Measurements from ENCODE around the gene CFB.
A peak's percentile ranks its signal among the peaks of the same experiment; 100 is the strongest.
"Not testable (repeated sequence)": the region's sequence is repeated elsewhere in the genome, so short reads cannot be mapped to it uniquely, and the experiment has no call there.

Gene CFB

DNA sequence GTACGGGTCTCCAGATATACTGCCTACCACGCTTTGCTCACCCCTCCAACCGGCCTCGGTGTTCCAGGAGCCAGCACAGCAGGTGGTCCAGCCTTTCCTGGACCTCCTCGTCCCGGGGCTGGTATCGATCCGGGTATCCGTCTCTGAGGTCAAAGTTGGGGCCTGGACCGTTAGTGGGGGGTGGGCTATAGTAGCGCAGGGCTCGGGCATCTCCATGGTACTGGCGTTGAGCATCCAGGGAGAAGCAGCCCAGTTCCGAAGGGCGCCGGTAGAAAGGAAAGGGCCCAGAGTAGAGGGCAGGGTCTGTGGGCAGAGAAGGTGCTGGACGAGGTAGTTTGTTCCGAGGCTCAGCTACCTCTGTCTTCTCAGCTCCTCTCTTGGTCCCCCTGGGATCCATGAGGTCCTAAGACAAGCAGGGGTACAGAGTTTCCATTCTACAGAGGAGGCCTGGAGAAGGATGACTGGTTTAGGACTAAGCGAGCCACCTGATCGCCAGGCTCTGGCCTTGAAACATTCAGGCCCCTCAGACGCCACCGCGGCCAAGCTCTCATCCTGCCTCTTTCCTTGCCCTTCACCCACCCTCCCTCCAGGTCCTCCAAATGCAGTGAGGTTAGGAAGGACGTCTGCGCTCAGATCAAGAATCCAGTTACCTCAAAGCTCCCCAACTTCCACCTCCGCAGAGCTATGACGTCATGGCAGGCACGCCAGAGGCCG, 25.5 kb downstream of the CFB start:
- no peak for DNase-seq (ENCODE audit: low spot score)

DNA sequence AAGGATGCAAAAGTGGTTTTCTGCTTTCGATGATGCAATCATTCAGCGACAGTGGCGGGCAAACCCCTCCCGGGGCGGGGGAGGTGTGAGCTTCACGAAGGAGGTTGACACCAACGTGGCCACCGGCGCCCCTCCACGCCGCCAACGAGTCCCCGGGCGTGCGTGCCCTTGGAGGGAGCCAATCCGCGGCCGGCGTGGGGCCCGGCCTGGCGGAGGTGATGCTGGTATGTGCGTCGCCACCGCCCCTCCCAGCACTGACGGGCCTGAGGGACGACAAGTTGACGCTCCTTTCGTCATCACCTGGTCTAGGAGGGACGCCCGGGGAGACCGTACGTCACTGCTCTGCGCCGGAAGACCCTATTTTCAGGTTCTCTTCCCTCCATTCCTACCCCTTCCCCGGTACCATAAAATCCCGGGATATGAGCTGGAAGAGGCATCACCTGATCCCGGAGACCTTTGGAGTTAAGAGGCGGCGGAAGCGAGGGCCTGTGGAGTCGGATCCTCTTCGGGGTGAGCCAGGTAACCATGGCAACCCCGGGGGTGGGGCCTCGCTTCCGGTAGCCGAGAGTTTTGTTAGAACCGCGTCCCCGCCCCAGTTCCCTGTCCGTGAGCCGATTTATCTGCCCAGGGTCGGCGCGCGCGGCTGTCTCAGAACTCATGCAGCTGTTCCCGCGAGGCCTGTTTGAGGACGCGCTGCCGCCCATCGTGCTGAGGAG, 26.3 kb downstream of the CFB start, which contains the start of gene DXO:
TSS of gene DXO (minus strand) at position 146 of the 716 bp plus-strand sequence. CDS start 463 bp downstream, outside the sequence.
- DNase-seq (ENCODE audit: low spot score) = peak; percentile 97

DNA sequence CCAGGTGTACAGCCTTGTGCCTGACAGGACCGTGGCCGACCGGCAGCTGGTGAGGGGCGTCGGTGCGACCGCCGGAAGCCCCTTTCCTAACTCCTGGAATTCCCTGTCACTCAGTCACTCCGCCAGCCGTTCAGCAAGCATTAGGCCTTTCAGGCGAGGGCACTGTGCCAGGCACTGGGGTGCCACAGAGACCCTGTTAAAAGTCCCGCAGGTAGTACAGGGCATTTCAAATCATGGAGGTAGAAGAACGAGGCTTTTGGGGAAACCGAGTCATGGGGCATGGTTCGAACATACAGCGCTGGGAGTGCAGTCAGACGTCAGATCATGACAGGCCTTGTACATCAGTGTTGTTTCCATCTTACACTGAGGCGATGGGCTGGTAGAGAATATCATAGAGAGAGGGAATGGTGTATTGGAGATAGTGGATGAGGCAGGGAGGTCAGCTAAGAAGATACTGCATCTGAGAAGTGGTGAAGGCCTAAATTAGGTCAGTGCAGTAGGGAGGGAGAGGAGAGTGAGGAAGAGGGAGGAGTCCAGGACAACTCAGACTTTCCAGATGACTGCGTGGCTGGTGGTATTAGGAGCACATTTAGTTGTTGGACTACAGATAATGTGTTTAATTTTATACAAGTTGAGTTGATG, 26.9 kb downstream of the CFB start:
- no peak for DNase-seq (ENCODE audit: low spot score)

DNA sequence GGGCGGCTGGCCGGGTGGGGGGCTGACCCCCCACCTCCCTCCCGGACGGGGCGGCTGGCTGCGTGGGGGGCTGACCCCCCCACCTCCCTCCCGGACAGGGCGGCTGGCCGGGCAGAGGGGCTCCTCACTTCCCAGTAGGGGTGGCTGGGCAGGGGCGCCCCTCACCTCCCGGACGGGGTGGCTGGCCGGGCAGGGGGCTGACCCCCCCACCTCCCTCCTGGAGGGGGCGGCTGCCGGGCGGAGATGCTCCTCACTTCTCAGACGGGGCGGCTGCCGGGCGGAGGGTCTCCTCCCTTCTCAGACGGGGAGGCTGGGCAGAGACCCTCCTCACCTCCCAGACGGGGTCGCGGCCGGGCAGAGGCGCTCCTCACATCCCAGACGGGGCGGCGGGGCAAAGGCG, 30.2 kb downstream of the CFB start:
- DNase-seq (ENCODE audit: low spot score) = not testable (repeated sequence)

DNA sequence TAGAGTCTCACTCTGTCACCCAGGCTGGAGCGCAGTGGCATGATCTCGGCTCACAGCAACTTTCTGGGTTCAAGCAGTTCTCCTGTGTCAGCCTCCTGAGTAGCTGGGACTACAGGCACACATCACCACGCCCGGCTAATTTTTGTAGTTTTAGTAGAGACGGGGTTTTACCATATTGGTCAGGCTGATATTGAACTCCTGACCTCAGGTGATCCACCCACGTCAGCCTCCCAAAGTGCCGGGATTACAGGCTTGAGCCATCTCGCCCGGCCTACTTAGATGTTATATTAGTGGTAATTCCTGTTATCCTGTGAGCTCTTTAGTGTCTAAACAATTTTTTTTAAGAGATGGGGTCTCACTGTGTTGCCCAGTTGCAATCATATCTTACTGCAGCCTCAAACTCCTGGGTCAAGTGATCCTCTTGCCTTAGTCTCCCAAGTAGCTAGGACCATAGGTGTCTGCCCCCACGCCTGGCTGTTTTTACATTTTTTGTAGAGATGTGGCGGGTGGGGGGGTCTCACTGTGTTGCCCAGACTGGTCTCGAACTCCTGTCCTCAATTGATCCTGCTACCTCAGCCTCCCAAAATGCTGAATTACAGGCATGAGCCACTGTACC, 32.0 kb downstream of the CFB start:
- DNase-seq (ENCODE audit: low spot score) = no peak

DNA sequence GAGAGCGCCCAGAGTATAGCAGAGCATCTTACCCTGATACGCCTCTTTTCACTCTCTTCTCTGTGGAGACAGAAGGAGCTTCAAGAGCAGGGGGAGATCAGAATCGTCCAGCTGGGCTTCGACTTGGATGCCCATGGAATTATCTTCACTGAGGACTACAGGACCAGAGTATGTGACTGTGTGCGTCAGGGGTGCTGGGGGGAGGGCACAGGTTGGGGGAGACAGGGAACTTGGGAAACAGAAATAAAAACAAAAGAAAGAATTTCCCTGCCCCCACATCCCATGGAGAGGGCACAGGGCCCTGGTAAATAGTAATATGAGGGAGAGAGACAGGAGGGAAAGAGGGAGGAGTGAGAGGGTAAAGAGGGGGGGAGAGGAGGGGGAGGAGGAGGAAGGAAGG, 32.9 kb downstream of the CFB start:
- DNase-seq (ENCODE audit: low spot score) = no peak

DNA sequence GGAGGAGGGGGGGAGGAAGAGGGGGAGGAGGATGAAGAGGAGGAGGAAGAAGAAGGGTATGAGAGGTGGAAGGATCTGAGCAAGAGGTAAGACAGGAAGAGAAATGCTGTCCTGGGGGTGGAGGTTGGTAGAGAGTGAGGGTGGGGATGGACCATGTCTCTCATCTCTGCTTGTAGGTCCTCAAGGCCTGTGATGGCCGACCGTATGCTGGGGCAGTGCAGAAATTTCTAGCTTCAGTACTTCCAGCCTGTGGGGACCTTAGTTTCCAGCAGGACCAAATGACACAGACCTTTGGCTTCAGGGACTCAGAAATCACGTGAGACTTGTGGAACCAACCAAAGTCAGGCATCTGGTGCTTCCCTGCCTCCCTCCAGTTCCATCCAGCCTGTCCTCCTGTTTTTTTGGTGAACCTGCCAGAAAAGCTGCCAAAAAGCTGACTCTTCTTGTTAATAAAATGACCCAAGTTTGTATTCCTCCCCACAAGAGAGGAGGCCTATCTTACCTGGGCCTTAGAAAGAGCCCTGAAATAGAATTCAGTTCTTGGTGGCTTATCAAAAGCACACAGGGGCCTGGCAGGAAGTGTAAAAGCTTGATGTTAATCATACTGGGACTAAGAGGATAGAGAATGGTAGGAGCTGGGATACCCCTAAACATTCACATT, 33.5 kb downstream of the CFB start:
- no peak for DNase-seq (ENCODE audit: low spot score)

DNA sequence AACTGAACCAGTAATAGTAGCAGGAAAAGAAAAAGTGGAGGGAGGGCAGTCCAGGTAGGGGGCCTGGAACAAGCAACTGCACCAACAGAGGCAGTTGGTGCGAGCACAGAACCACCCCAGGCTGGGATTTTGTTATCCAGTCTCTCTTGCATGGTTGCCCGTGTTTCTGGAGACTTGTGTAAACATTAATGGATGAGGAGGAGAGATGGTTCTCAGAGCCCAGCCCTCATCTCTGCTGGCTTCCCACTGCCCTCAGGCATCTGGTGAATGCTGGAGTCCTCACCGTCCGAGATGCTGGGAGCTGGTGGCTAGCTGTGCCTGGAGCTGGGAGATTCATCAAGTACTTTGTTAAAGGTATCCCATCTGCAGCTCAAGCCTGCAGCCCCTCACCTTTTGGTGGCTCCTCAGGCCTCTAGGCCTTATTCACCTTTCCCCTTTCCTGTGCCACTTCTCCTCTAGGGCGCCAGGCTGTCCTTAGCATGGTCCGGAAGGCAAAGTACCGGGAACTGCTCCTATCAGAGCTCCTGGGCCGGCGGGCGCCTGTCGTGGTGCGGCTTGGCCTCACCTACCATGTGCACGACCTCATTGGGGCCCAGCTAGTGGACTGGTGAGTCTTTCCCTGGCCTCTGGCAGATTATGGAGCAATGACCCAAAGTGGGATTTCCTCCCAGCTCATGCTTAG, 34.4 kb downstream of the CFB start:
- peak; percentile 48 for DNase-seq (ENCODE audit: low spot score)

DNA sequence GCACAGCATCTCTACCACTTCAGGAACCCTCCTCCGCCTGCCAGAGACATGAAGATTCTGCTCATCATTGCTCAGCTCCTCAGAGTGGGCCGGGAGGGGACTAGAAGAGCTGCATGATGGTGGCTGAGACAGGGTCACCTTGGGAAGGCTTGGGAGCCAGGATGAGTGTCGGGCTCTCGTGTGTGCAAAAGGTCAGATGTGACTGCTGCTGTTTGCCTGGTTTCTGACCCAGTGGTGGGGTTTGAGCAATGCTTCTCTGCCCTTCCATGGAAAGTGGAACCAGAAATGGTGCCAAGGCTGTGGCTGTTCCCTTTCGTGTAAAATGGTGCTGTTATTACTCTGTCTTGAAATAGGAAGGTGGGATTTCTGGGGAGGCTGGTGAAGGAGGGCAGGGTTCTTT, 35.1 kb downstream of the CFB start:
- not testable (repeated sequence) for DNase-seq (ENCODE audit: low spot score)

DNA sequence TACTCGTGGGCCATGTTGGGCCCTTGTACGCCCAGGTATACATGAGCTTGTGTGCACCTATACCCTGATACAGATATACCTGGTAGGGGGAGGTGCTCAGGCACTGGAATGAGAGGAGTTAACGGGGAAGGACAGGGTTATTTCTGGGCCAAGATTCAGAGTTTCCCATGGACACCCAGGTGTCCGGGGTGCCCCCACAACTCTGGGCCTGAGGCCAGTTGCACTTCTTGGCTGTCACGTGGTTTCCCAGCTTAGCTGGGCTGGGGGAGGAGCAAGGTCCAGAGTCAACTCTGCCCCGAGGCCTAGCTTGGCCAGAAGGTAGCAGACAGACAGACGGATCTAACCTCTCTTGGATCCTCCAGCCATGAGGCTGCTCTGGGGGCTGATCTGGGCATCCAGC, 35.8 kb downstream of the CFB start, which contains the start of gene C4A:
TSS of gene C4A (plus strand) at position 314 of the 400 bp plus-strand sequence. CDS start at position 365, 51 bp downstream.
- DNase-seq (ENCODE audit: low spot score) = not testable (repeated sequence)

DNA sequence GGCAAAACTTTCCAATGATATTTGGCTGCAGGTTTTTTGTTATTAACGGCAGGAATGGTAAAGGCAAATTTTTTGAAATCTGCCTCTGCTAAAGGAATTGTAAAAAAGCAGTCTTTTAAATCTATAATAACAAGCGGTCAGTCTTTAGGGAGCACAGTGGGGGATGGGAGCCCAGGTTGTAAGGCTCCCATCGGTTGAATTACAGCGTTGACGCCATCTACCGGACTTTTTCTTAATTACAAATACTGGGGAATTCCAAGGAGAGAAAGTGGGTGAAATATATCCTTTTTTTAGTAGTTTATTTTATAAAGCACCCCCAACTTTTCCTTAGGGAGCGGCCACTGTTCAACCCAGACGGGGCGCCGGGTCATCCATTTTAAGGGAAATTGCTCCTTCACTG, 43.5 kb downstream of the CFB start:
- DNase-seq (ENCODE audit: low spot score) = not testable (repeated sequence)

DNA sequence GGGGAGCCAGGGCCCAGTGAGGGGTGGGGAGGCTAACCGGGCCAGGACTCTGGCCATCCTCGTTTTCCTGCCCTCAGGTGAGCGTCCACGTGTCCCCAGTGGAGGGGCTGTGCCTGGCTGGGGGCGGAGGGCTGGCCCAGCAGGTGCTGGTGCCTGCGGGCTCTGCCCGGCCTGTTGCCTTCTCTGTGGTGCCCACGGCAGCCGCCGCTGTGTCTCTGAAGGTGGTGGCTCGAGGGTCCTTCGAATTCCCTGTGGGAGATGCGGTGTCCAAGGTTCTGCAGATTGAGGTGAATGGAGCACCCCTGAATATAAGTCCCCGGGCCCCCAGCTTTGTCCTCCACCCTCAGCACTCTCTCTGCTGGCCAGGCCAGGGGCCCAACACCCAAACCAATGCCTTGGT, 48.5 kb downstream of the CFB start:
- not testable (repeated sequence) for DNase-seq (ENCODE audit: low spot score)

DNA sequence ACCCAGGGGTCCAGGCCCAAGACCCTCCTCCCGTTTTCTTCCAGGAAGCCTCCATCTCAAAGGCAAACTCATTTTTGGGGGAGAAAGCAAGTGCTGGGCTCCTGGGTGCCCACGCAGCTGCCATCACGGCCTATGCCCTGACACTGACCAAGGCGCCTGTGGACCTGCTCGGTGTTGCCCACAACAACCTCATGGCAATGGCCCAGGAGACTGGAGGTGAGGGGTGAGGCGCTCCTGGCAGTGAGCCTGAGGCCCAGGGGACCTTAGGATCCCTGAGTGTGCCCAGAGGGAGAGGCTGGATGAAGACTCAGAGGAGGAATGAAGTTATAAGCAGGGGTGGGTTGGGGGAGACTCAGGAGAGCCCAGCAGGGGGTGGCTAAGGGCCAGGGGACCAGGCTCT, 50.5 kb downstream of the CFB start:
- not testable (repeated sequence) for DNase-seq (ENCODE audit: low spot score)

Data from left forelimb (tissue), 1 donor.